H1 (cell line): ENCODE data around the gene VAV2. TPM values are rescaled to one million over a fixed set of nuclear protein-coding genes. Genes with fewer than 3 reads are reported as not detected.

Experiments used
- CTCF ChIA-PET: fragments of 300-600 bp; sonication (Branson Sonifier 250); formaldehyde crosslinking; loops from one replicate; lab custom pipeline; 2021; ENCODE audit not compliant: partially characterized antibody; lab: Charles Lee
- POLR2A ChIA-PET: fragments of 300-600 bp; sonication (Branson Sonifier 250); formaldehyde crosslinking; loops from one replicate; lab custom pipeline; 2021; ENCODE audit warnings: inconsistent platforms; ENCODE audit not compliant: partially characterized antibody; lab: Charles Lee
- DNase-seq, 2 experiments: peaks; one replicate each; pipeline versions ENCODE4 v3.0.0 to v3.0.0-alpha.2; 2010 to 2022; ENCODE audit warnings: low spot score in 2 of 2, low read depth in 1 of 2, mixed read lengths in 1 of 2
- FAIRE-seq: peaks from 2 replicates; lab custom pipeline; 2011; peaks lifted over from hg19 to GRCh38; lab: Jason Lieb, UNC
- H2AFZ ChIP-seq: 2 replicates; pipeline ENCODE4 v1.8.1; 2012; ENCODE audit warnings: low read length, inconsistent platforms
- H2AK5ac ChIP-seq: 2 replicates; pipeline ENCODE4 v1.6.1; 2013; ENCODE audit warnings: low read depth, low read length
- H2BK120ac ChIP-seq: replicated peaks from 2 replicates; pipeline ENCODE3; 2013; ENCODE audit warnings: low read depth, low read length, inconsistent platforms
- H2BK12ac ChIP-seq: 2 replicates; pipeline ENCODE4 v1.6.1; 2013; ENCODE audit warnings: low read depth, low read length
- H2BK15ac ChIP-seq: 2 replicates; pipeline ENCODE4 v1.6.1; 2013; ENCODE audit warnings: low read length
- H2BK20ac ChIP-seq: 2 replicates; pipeline ENCODE4 v1.6.1; 2013; ENCODE audit warnings: low read length
- H2BK5ac ChIP-seq: 2 replicates; pipeline ENCODE4 v1.6.1; 2013; ENCODE audit warnings: low read depth, low read length
- H3K14ac ChIP-seq: 2 replicates; pipeline ENCODE4 v1.6.1; 2013; ENCODE audit warnings: inconsistent platforms; ENCODE audit not compliant: insufficient read length
- H3K18ac ChIP-seq: 2 replicates; pipeline ENCODE4 v1.6.1; 2013; ENCODE audit warnings: low read length; ENCODE audit errors: extremely low read depth
- H3K23ac ChIP-seq: 2 replicates; pipeline ENCODE4 v1.6.1; 2013; ENCODE audit warnings: inconsistent platforms; ENCODE audit not compliant: insufficient read length
- H3K23me2 ChIP-seq: 2 replicates; pipeline ENCODE4 v1.6.1; 2013; ENCODE audit warnings: low read depth, low read length
- H3K27ac ChIP-seq: 2 replicates; pipeline ENCODE4 v1.6.1; 2011; ENCODE audit warnings: low read depth, low read length, inconsistent platforms
- H3K27me3 ChIP-seq, 4 experiments: replicated peaks in 1 of 4; 1 replicate in 1 of 4; 2 replicates in 3 of 4; pipeline versions ENCODE4 v1.6.1 to v1.8.1; 2011 to 2013; ENCODE audit warnings: low read length in 3 of 4, mild to moderate bottlenecking in 3 of 4, inconsistent platforms in 2 of 4, mixed read lengths in 2 of 4, moderate library complexity in 1 of 4; ENCODE audit not compliant: control insufficient read depth in 3 of 4, insufficient read depth in 3 of 4; ENCODE audit errors: extremely low read depth in 1 of 4
- H3K36me3 ChIP-seq, 4 experiments: 2 replicates each; pipeline versions ENCODE4 v1.6.1 to v1.8.1; 2011 to 2013; ENCODE audit warnings: mild to moderate bottlenecking in 4 of 4, low read length in 3 of 4, moderate library complexity in 2 of 4, control low read depth in 1 of 4, inconsistent platforms in 1 of 4; ENCODE audit not compliant: insufficient read depth in 4 of 4, control insufficient read depth in 2 of 4
- H3K4ac ChIP-seq: replicated peaks from 2 replicates; pipeline ENCODE3; 2013; ENCODE audit warnings: low read length, low read depth, mixed read lengths, inconsistent platforms; ENCODE audit not compliant: insufficient read length
- H3K4me1 ChIP-seq, 4 experiments: replicated peaks in 1 of 4; 1 replicate in 1 of 4; 2 replicates in 3 of 4; pipeline versions ENCODE4 v1.6.1 to v1.8.1; 2011 to 2013; ENCODE audit warnings: low read length in 3 of 4, inconsistent platforms in 2 of 4, mixed read lengths in 1 of 4; ENCODE audit not compliant: insufficient read depth in 4 of 4, control insufficient read depth in 3 of 4
- H3K4me2 ChIP-seq, 2 experiments: 2 replicates each; pipeline versions ENCODE4 v1.6.1 to v1.8.1; 2011 to 2013; ENCODE audit warnings: low read depth in 2 of 2, low read length in 2 of 2, control low read depth in 1 of 2, inconsistent platforms in 1 of 2, mild to moderate bottlenecking in 1 of 2; ENCODE audit not compliant: insufficient read depth in 1 of 2
- H3K4me3 ChIP-seq, 4 experiments: fragments of 200-600, 300-600 bp in 1 of 4; sonication (generic), shearing (Covaris generic), sonication (Bioruptor Twin) in 1 of 4; 2 replicates each; pipeline versions ENCODE4 v1.5.1 to v1.8.1; 2011 to 2016; ENCODE audit warnings: low read length in 4 of 4, low read depth in 3 of 4, control low read depth in 2 of 4, inconsistent platforms in 2 of 4, mild to moderate bottlenecking in 2 of 4, mixed read lengths in 1 of 4, moderate library complexity in 1 of 4; ENCODE audit not compliant: insufficient read depth in 2 of 4; ENCODE audit errors: extremely low read depth in 1 of 4
- H3K56ac ChIP-seq: replicated peaks from 2 replicates; pipeline ENCODE3; 2013; ENCODE audit warnings: low read depth, mild to moderate bottlenecking, mixed read lengths, low read length, inconsistent platforms; ENCODE audit not compliant: insufficient read length
- H3K79me1 ChIP-seq: 2 replicates; pipeline ENCODE4 v1.6.1; 2013; ENCODE audit warnings: low read depth, low read length, control low read depth
- H3K79me2 ChIP-seq, 2 experiments: 2 replicates each; pipeline versions ENCODE4 v1.6.1 to v1.8.1; 2012 to 2013; ENCODE audit warnings: low read length in 2 of 2, mild to moderate bottlenecking in 2 of 2, inconsistent platforms in 1 of 2; ENCODE audit not compliant: insufficient read depth in 2 of 2, control insufficient read depth in 1 of 2
- H3K9ac ChIP-seq, 4 experiments: replicated peaks in 1 of 4; 1 replicate in 1 of 4; 2 replicates in 3 of 4; pipeline versions ENCODE4 v1.6.1 to v1.8.1; 2011 to 2013; ENCODE audit warnings: low read depth in 3 of 4, low read length in 3 of 4, control low read depth in 2 of 4, mild to moderate bottlenecking in 2 of 4, moderate library complexity in 2 of 4, inconsistent platforms in 1 of 4; ENCODE audit errors: extremely low read depth in 1 of 4
- H3K9me3 ChIP-seq, 2 experiments: 2 replicates each; pipeline versions ENCODE4 v1.6.1 to v1.8.1; 2012 to 2013; ENCODE audit warnings: mild to moderate bottlenecking in 2 of 2, moderate library complexity in 2 of 2, control low read depth in 1 of 2, inconsistent platforms in 1 of 2, low read depth in 1 of 2, low read length in 1 of 2, mixed read lengths in 1 of 2; ENCODE audit not compliant: insufficient read depth in 2 of 2
- H4K20me1 ChIP-seq, 2 experiments: replicated peaks in 1 of 2; 2 replicates each; pipeline versions ENCODE3 to v1.8.1; 2011 to 2013; ENCODE audit warnings: inconsistent platforms in 2 of 2, low read length in 2 of 2, mild to moderate bottlenecking in 1 of 2; ENCODE audit not compliant: insufficient read depth in 2 of 2, control insufficient read depth in 1 of 2
- H4K5ac ChIP-seq: 2 replicates; pipeline ENCODE4 v1.6.1; 2013; ENCODE audit warnings: low read length, low read depth, mixed read lengths, inconsistent platforms; ENCODE audit not compliant: insufficient read length
- H4K8ac ChIP-seq: 2 replicates; pipeline ENCODE4 v1.8.0; 2013; ENCODE audit warnings: mild to moderate bottlenecking, moderate library complexity, low read length, inconsistent platforms; ENCODE audit not compliant: insufficient read depth; ENCODE audit errors: extremely low read depth
- H4K91ac ChIP-seq: replicated peaks from 2 replicates; pipeline ENCODE3; 2013; ENCODE audit warnings: low read length, mixed read lengths, inconsistent platforms; ENCODE audit not compliant: insufficient read length
- BRCA1 ChIP-seq: IDR thresholded peaks from 2 replicates; pipeline ENCODE4 v1.6.1; 2012; ENCODE audit warnings: low read depth, low read length, improper control_type of control experiment
- KDM4A ChIP-seq: IDR thresholded peaks from one replicate; pipeline ENCODE4 v1.7.1; 2012; ENCODE audit warnings: low read depth, mild to moderate bottlenecking, moderate library complexity, low read length, inconsistent platforms; ENCODE audit not compliant: severe bottlenecking
- POU5F1 ChIP-seq: IDR thresholded peaks from 2 replicates; pipeline ENCODE4 v1.6.1; 2011; ENCODE audit warnings: low read depth, mild to moderate bottlenecking, low read length, moderate library complexity
- RNF2 ChIP-seq: fragments of 200-900, 300-1000 bp; sonication (generic); IDR thresholded peaks from 2 replicates; pipeline ENCODE4 v1.7.1; 2016; ENCODE audit warnings: borderline replicate concordance, low read depth, mild to moderate bottlenecking, antibody characterized with exemption, low read length; ENCODE audit not compliant: poor library complexity, severe bottlenecking; ENCODE audit errors: missing control alignments
- SAP30 ChIP-seq: fragments of 300-600 bp; sonication (generic); IDR thresholded peaks from 2 replicates; pipeline ENCODE4 v1.7.1; 2012; ENCODE audit warnings: low read length, moderate library complexity, mild to moderate bottlenecking, inconsistent platforms; ENCODE audit not compliant: insufficient read depth, insufficient replicate concordance
- SUZ12 ChIP-seq: fragments of 200-600 bp; sonication (generic); IDR thresholded peaks from 2 replicates; pipeline ENCODE4 v1.6.1; 2012; ENCODE audit warnings: mild to moderate bottlenecking, inconsistent platforms, low read length, moderate library complexity, mixed read lengths
- TAF1 ChIP-seq: IDR thresholded peaks from 2 replicates; pipeline ENCODE4 v1.6.1; 2011; ENCODE audit warnings: mild to moderate bottlenecking, low read depth, low read length
- WGBS, 2 experiments: shearing (Covaris generic) in 1 of 2; methylation state at CpG; one replicate each; pipeline versions ENCODE4 v1.1.6 to v1.1.7; 2013 to 2015; ENCODE audit warnings: low lambda C conversion rate in 2 of 2, mixed read lengths in 2 of 2, inconsistent platforms in 1 of 2, low coverage in 1 of 2, missing lambda C conversion rate in 1 of 2; ENCODE audit not compliant: insufficient replicate concordance in 2 of 2, insufficient coverage in 1 of 2, insufficient read length in 1 of 2; ENCODE audit errors: extremely low coverage in 1 of 2, missing lambda C conversion rate in 1 of 2; 5-methylcytosine and 5-hydroxymethylcytosine counted together
- polyA plus RNA-seq, 7 experiments: library from polyadenylated mRNA; depleted of rRNA in 3 of 7; stranded (reverse) in 5 of 7; unstranded in 2 of 7; fragments of >200 nt in 5 of 7; fragments of 200-250 nt in 2 of 7; gene quantifications; 1 replicate in 5 of 7; 2 replicates in 1 of 7; 4 replicates in 1 of 7; pipeline versions ENCODE4 v1.2.1 to v1.2.3, GENCODE V29; 2011 to 2013; ENCODE audit warnings: missing spikeins in 2 of 7, mixed read lengths in 2 of 7
- total RNA-seq: library from RNA; stranded (reverse); fragmentation: NEBNext Ultra II Directional; extraction: Animal tissue kit (Norgen Biotek cat#: 25700); gene quantifications from 2 replicates; pipeline ENCODE4 v1.2.1, GENCODE V29; 2021
- TF ChIP-seq, protein P1 (sequence below): IDR thresholded peaks from 2 replicates; pipeline ENCODE4 v1.6.1; 2011; ENCODE audit warnings: low read depth, mild to moderate bottlenecking, low read length; ENCODE audit not compliant: insufficient read depth
- TF ChIP-seq, protein P2 (sequence below): IDR thresholded peaks from 2 replicates; pipeline ENCODE4 v1.6.1; 2012; ENCODE audit warnings: inconsistent platforms

Gene VAV2
- total and polyA plus RNA-seq, 2 of the 8 experiments (the other 6 are each of a cell fraction or from before 2014, with no cell fraction given): 13.6 to 37.6 TPM

DNA sequence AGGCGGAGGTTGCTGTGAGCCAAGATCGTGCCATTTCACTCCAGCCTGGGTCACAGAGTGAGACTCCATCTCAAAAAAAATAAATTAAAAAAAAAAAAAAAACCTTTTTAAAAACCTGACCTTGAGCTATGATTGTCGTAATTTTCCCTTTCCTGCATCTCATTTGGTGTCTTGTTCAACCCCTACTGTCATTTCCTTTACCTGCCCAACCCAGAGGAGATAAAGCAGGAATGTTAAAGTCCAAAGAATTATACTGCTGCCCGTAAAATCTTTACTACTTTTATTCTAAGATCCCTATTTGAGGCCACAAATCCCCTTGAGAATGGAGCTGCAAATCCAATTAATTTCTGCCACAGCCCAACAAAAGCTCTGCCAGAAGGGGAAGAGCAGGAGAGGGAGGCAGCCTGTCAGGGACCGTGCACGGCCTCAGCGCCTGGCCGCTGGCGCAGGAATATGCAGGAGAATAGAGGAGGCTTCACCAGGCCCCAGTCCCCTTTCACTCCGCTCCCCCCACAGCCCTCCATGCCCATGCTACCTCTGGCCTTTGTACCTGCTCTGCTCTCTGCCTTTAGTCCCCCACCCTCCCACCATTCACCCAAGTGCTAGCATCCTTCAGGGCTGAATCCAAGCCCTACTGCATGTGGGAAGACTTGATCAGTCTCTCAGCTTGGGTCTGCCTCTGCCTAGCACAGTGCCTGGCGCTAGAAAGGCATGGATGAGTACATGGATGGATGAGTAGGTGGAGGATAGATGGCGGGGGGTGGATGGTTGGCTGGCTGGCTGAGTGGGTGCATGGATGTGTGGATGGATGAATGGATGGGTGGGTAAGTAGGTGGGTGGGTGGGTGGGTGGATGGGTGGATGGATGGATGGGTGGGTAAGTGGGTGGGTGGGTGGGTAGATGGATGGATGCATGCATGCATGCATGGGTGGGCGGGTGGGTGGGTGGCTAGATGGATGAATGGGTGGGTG lies 154.2 kb downstream of the VAV2 start:
- H2BK12ac ChIP-seq: no peak overlapping the region
- peaks cover 0 to 38% (median 22%) of the 10 kb centered on the region in 4 experiments; a peak in 6 of 7 replicates for H3K4me1 ChIP-seq
- no peak overlapping the region for H3K4me2 ChIP-seq
- TF ChIP-seq TAF1 (no peak), BRCA1 (no peak), RNF2 (no peak), POU5F1 (no peak), SUZ12 (no peak), SAP30 (no peak), KDM4A (no peak)
- TF ChIP-seq, protein P1, sequence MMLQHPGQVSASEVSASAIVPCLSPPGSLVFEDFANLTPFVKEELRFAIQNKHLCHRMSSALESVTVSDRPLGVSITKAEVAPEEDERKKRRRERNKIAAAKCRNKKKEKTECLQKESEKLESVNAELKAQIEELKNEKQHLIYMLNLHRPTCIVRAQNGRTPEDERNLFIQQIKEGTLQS: no peak
- TF ChIP-seq, protein P2, sequence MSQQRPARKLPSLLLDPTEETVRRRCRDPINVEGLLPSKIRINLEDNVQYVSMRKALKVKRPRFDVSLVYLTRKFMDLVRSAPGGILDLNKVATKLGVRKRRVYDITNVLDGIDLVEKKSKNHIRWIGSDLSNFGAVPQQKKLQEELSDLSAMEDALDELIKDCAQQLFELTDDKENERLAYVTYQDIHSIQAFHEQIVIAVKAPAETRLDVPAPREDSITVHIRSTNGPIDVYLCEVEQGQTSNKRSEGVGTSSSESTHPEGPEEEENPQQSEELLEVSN: no peak

More for the DNA sequence above, 154.2 kb downstream of the VAV2 start:
- Histone ChIP-seq H3K9ac (no peak overlapping the region), H2BK120ac (no peak overlapping the region), H4K5ac (no peak overlapping the region), H3K18ac (no peak overlapping the region), H3K14ac (no peak overlapping the region), H3K4me3 (no peak overlapping the region), H4K20me1 (peaks cover 2 to 9% of the 10 kb centered on the region in 2 experiments), H3K27me3 (no peaks in the 10 kb centered on the region), H3K9me3 (no peaks in the 10 kb centered on the region), H3K4ac (no peak overlapping the region), H3K23ac (no peak overlapping the region), H3K79me2 (peaks cover 0 to 11% of the 10 kb centered on the region in 2 experiments; a peak in 1 of 4 replicates), H4K91ac (no peak overlapping the region), H2AFZ (no peak overlapping the region), H3K23me2 (peaks cover 8% of the 10 kb centered on the region; the same call in 1 of the 2 replicates), H2BK15ac (no peak overlapping the region), H2BK20ac (no peak overlapping the region), H2BK5ac (no peak overlapping the region), H3K27ac (no peak overlapping the region), H2AK5ac (no peak overlapping the region), H3K79me1 (peaks cover 11% of the 10 kb centered on the region), H4K8ac (no peak overlapping the region), H3K56ac (no peak overlapping the region), H3K36me3 (no peaks in the 10 kb centered on the region; a peak in 1 of 8 replicates)
- POLR2A ChIA-PET: no interaction called here
- 85% methylated on average over 6 of the region's 13 CpGs; no CpG with 5 or more reads in 1 of the 2 experiments for WGBS, 2 experiments
- CTCF ChIA-PET: interaction anchor here (0.8 to 1.8 kb wide), 6 partner anchors 17 to 386 kb away, joined by 3 to 5 read pairs (median 4); no protein-coding TSS in a partner anchor
- FAIRE-seq (no peak), DNase-seq (no peak)
